CD4-positive, alpha-beta T cell treated with Interleukin-15 for 4 hours (primary cell): Measurements from ENCODE around the gene SLC6A6.
"Not testable (repeated sequence)": the region's sequence is repeated elsewhere in the genome, so short reads cannot be mapped to it uniquely, and the experiment has no call there.

Experiments
- DNase-seq: peaks from one replicate; pipeline ENCODE4 v3.0.0-alpha.2; 2020; ENCODE audit warnings: low spot score

SLC6A6 gene

GRCh38 chr3:14437705-14438104 is 35.3 kb downstream of the SLC6A6 start:
- not testable (repeated sequence) for DNase-seq

GRCh38 chr3:14438262-14438661 is 35.9 kb downstream of the SLC6A6 start:
- DNase-seq: no peak

GRCh38 chr3:14438929-14439328 is 36.5 kb downstream of the SLC6A6 start:
- DNase-seq: no peak

- no peak for DNase-seq
These were observed 37.2 kb downstream of the SLC6A6 start for GRCh38 chr3:14439501-14440167.

- no peak for DNase-seq
These were observed 37.7 kb downstream of the SLC6A6 start for GRCh38 chr3:14440168-14440518.

- no peak for DNase-seq
These were observed 38.3 kb downstream of the SLC6A6 start for GRCh38 chr3:14440531-14441239.

- DNase-seq: no peak
These were observed 39.0 kb downstream of the SLC6A6 start for GRCh38 chr3:14441240-14441919.

- no peak for DNase-seq
These were observed 39.5 kb downstream of the SLC6A6 start for GRCh38 chr3:14441920-14442300.

- no peak for DNase-seq
These were observed 42.0 kb downstream of the SLC6A6 start for GRCh38 chr3:14444380-14444779.

- no peak for DNase-seq
These were observed 43.4 kb downstream of the SLC6A6 start for GRCh38 chr3:14445773-14446172.

GRCh38 chr3:14446988-14447570 is 44.7 kb downstream of the SLC6A6 start:
- no peak for DNase-seq

- DNase-seq: no peak
These were observed 45.7 kb downstream of the SLC6A6 start for GRCh38 chr3:14448063-14448462.

GRCh38 chr3:14448756-14449727 is 46.6 kb downstream of the SLC6A6 start:
- DNase-seq: no peak

- no peak for DNase-seq
These were observed 48.1 kb downstream of the SLC6A6 start for GRCh38 chr3:14450506-14450905.

GRCh38 chr3:14450922-14451606 is 48.7 kb downstream of the SLC6A6 start:
- no peak for DNase-seq

- no peak for DNase-seq
These were observed 49.7 kb downstream of the SLC6A6 start for GRCh38 chr3:14451844-14452739.

GRCh38 chr3:14452740-14453710 is 50.6 kb downstream of the SLC6A6 start:
- DNase-seq: no peak

GRCh38 chr3:14453876-14454638 is 51.7 kb downstream of the SLC6A6 start:
- no peak for DNase-seq
